Measurements from ENCODE around the gene FXYD4. TPM values are rescaled to one million over a fixed set of nuclear protein-coding genes. Genes with fewer than 3 reads are reported as not detected.

FXYD4 gene, protein sequence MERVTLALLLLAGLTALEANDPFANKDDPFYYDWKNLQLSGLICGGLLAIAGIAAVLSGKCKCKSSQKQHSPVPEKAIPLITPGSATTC
- total RNA-seq, result not detected in 2 replicates

DNA sequence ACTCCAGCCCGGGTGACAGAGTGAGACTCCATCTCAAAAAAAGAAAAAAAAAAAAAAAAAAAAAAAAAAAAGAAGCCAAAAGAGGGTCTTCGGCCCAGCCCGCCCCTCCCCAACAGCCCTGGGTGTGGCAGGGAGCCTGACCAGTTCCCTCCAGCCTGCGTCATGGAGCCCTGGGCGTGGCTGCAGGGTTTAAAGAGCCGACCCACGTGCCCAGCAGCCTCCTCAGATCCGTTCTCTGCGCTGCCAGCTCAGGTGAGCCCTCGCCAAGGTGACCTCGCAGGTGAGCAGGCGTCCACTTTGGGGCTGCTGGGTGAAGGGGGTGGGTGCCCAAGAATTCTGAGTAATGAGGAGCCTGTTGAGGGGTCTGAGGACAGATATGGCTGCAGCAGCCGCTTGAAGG is at the start of gene FXYD4:
TSS of gene FXYD4 (plus strand) at position 219 of the 400 bp plus-strand sequence. CDS start 2,111 bp downstream, outside the sequence.

DNA sequence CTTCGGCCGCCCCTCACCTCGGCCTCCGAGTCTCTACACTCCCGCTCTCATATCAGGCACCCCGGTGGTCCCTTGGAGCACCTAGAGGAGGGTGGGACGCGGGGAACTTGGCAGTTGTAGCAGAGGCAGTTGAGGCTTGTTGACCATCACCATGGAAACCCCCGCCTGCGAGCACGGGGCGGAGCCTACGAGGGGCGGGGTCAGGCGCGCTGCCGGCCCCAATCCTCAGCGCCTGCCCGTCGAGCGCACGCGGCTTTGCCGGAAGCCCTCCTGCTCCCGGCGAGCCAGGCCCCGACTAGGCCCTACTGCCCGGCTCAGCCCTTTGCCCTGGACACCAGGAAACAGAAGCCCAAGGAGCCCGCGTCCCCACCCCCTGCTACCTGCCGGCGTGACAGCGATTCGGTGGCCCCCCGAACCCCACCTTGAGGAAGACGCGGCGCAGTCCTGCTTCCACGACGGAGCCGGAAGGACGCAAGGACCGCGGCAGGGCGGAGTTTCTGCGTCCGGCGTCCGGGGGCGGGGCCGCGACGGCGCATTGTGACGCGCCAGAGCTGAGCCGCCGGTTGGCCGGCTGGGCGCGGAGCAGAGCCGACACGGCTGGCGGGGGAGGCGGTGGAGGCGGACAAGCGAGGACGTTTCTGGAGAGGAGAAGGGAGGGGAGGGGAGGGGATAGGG is 37.4 kb downstream of the FXYD4 start, which contains the start of gene HNRNPF:
TSS of gene HNRNPF (minus strand) at position 477 of the 675 bp plus-strand sequence. CDS start 21,302 bp downstream, outside the sequence.

Other genes with a start within 250 kb of the FXYD4 start
- 12.1 and 12.6 TPM in 2 replicates for gene CSGALNACT2, start 233.2 kb upstream of the FXYD4 start, total RNA-seq
- gene RASGEF1A, start 104.6 kb upstream of the FXYD4 start, total RNA-seq, result 1.2 and 1.6 TPM in 2 replicates
- 187 and 197 TPM in 2 replicates for gene HNRNPF, start 37.5 kb downstream of the FXYD4 start, total RNA-seq
- 1.6 and 7.2 TPM in 2 replicates for gene ZNF487, start 65.5 kb downstream of the FXYD4 start, total RNA-seq
- gene ZNF239, start 203.0 kb downstream of the FXYD4 start, total RNA-seq, result 2.0 and 5.1 TPM in 2 replicates
- 2.3 and 3.7 TPM in 2 replicates for gene ZNF485, start 234.8 kb downstream of the FXYD4 start, total RNA-seq